Measurements from ENCODE around the gene CORIN.
A peak's percentile ranks its signal among the peaks of the same experiment; 100 is the strongest.
"Not testable (repeated sequence)": the region's sequence is repeated elsewhere in the genome, so short reads cannot be mapped to it uniquely, and the experiment has no call there.

CORIN gene

GRCh38 chr4:47566566-47566965 lies 271.3 kb downstream of the CORIN start:
- DNase-seq (ENCODE audit: insufficient read length, low spot score) (no peak), FAIRE-seq (no peak)
- TF ChIP-seq SPI1 (IDR thresholded peaks at IDR 0.05; ENCODE audit: low read depth, low read length), result no peak
- TF ChIP-seq POLR2A (IDR thresholded peaks at IDR 0.05; ENCODE audit: low read depth, low read length), result no peak
- TF ChIP-seq POLR2AphosphoS5 (IDR thresholded peaks at IDR 0.05; ENCODE audit: low read depth, low read length), result no peak
- TF ChIP-seq POU2F2 (IDR thresholded peaks at IDR 0.05; ENCODE audit: low read depth, low read length), result no peak
- TF ChIP-seq PAX5 (IDR thresholded peaks at IDR 0.05; ENCODE audit: insufficient read depth, low read length, severe bottlenecking), result no peak
- TF ChIP-seq TAF1 (IDR thresholded peaks at IDR 0.05; ENCODE audit: low read depth, low read length), result no peak

DNA sequence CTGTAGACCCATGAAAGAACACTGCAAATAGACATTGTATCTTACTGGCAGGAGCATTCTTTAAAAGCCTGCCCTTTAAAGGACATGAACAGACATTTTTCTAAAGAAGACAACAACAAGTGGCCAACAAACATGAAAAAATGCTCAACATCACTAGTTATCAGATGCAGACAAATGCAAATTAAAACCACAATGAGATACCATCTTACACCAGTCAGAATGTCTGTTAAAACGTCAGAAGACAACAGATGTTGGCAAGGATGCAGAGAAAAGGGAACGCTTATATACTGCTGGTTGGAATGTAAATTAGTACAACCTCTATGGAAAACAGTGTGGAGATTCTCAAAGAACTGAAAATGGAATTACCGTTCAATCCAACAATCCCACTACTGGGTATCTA lies 275.6 kb downstream of the CORIN start:
- TF ChIP-seq SPI1 (IDR thresholded peaks at IDR 0.05; ENCODE audit: low read depth, low read length) (no peak), POLR2A (IDR thresholded peaks at IDR 0.05; ENCODE audit: low read depth, low read length) (no peak), PAX5 (IDR thresholded peaks at IDR 0.05; ENCODE audit: insufficient read depth, low read length, severe bottlenecking) (no peak), POLR2AphosphoS5 (IDR thresholded peaks at IDR 0.05; ENCODE audit: low read depth, low read length) (no peak), POU2F2 (IDR thresholded peaks at IDR 0.05; ENCODE audit: low read depth, low read length) (no peak), TAF1 (IDR thresholded peaks at IDR 0.05; ENCODE audit: low read depth, low read length) (no peak)
- FAIRE-seq (peak; percentile 59), DNase-seq (ENCODE audit: insufficient read length, low spot score) (no peak)

- no peak for TF ChIP-seq PAX5 (IDR thresholded peaks at IDR 0.05; ENCODE audit: insufficient read depth, low read length, severe bottlenecking)
- no peak for TF ChIP-seq POLR2AphosphoS5 (IDR thresholded peaks at IDR 0.05; ENCODE audit: low read depth, low read length)
- no peak for TF ChIP-seq SPI1 (IDR thresholded peaks at IDR 0.05; ENCODE audit: low read depth, low read length)
- TF ChIP-seq TAF1 (IDR thresholded peaks at IDR 0.05; ENCODE audit: low read depth, low read length), result no peak
- TF ChIP-seq POLR2A (IDR thresholded peaks at IDR 0.05; ENCODE audit: low read depth, low read length), result no peak
- no peak for TF ChIP-seq POU2F2 (IDR thresholded peaks at IDR 0.05; ENCODE audit: low read depth, low read length)
- no peak for DNase-seq (ENCODE audit: insufficient read length, low spot score)
- no peak for FAIRE-seq
Observed at GRCh38 chr4:47561331-47561730, 276.5 kb downstream of the CORIN start.

DNA sequence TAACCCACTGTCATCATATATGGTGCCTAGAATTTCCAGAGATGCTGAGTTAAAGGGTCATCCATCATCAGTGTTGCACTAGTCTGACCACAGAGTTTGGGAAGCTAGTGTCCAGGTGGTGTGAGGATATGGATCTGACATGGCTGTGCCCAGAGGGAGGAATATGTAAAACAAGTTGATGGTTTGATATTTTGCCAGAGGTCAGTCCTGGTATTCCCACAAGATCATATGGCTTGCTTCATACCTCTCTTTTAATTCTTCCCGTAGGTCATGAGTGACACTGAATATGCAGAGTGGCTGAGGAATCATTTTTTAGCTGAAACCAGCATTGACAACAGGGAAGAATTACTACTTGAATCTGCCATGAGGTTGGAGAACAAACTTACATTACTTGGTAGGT lies 277.2 kb downstream of the CORIN start:
- no peak for TF ChIP-seq POU2F2 (IDR thresholded peaks at IDR 0.05; ENCODE audit: low read depth, low read length)
- no peak for TF ChIP-seq TAF1 (IDR thresholded peaks at IDR 0.05; ENCODE audit: low read depth, low read length)
- no peak for TF ChIP-seq PAX5 (IDR thresholded peaks at IDR 0.05; ENCODE audit: insufficient read depth, low read length, severe bottlenecking)
- no peak for TF ChIP-seq POLR2AphosphoS5 (IDR thresholded peaks at IDR 0.05; ENCODE audit: low read depth, low read length)
- no peak for TF ChIP-seq SPI1 (IDR thresholded peaks at IDR 0.05; ENCODE audit: low read depth, low read length)
- TF ChIP-seq POLR2A (IDR thresholded peaks at IDR 0.05; ENCODE audit: low read depth, low read length), result no peak
- FAIRE-seq (no peak), DNase-seq (ENCODE audit: insufficient read length, low spot score) (no peak)

DNA sequence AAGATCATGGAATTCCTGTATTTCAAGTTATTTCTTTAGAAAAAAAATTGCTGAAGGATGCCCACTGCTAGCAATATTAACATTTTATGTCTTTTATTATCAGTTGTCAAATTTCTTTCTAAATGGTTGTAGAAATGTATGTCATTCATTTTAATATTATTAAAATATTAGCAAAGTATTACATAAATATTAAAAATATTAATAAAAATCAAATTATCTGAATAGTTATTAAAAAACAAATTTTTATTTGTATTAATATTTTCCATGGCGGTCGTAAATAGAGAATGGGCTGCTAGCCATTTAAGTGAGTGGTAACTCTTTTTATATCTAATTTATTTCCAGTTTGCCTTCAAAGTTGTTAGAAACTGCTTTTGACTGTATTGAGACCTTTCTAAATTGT lies 280.6 kb downstream of the CORIN start:
- DNase-seq (ENCODE audit: insufficient read length, low spot score) (no peak), FAIRE-seq (no peak)
- TF ChIP-seq POLR2A (IDR thresholded peaks at IDR 0.05; ENCODE audit: low read depth, low read length), result no peak
- TF ChIP-seq POLR2AphosphoS5 (IDR thresholded peaks at IDR 0.05; ENCODE audit: low read depth, low read length), result no peak
- TF ChIP-seq PAX5 (IDR thresholded peaks at IDR 0.05; ENCODE audit: insufficient read depth, low read length, severe bottlenecking), result no peak
- TF ChIP-seq SPI1 (IDR thresholded peaks at IDR 0.05; ENCODE audit: low read depth, low read length), result no peak
- no peak for TF ChIP-seq TAF1 (IDR thresholded peaks at IDR 0.05; ENCODE audit: low read depth, low read length)
- no peak for TF ChIP-seq POU2F2 (IDR thresholded peaks at IDR 0.05; ENCODE audit: low read depth, low read length)

DNA sequence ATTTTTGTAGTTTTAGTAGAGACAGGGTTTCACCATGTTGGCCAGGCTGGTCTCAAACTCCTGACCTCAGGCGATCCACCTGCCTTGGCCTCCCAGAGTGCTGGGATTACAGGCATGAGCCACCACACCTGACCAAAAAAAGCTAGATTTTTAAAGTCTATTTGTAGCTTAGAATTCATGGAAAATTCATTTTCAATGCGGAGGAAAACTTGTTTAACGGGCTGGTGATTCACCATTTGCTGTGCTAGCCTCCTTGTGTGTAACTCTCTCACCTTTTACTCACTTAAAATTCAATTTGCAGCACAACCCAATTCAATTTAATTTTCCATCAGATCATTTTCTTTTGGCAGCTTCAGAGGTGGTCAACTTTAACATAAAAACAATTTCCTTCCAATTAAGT lies 281.9 kb downstream of the CORIN start:
- DNase-seq (ENCODE audit: insufficient read length, low spot score); FAIRE-seq: not testable (repeated sequence)

- FAIRE-seq, result no peak
- DNase-seq (ENCODE audit: insufficient read length, low spot score), result no peak
- TF ChIP-seq SPI1 (IDR thresholded peaks at IDR 0.05; ENCODE audit: low read depth, low read length) (no peak), POLR2AphosphoS5 (IDR thresholded peaks at IDR 0.05; ENCODE audit: low read depth, low read length) (no peak)
Observed at GRCh38 chr4:47553329-47554125, 284.3 kb downstream of the CORIN start.

GRCh38 chr4:47551682-47552081 lies 286.2 kb downstream of the CORIN start:
- DNase-seq (ENCODE audit: insufficient read length, low spot score) (no peak), FAIRE-seq (no peak)
- no peak for TF ChIP-seq POLR2AphosphoS5 (IDR thresholded peaks at IDR 0.05; ENCODE audit: low read depth, low read length)
- TF ChIP-seq POLR2A (IDR thresholded peaks at IDR 0.05; ENCODE audit: low read depth, low read length), result no peak
- no peak for TF ChIP-seq TAF1 (IDR thresholded peaks at IDR 0.05; ENCODE audit: low read depth, low read length)
- no peak for TF ChIP-seq SPI1 (IDR thresholded peaks at IDR 0.05; ENCODE audit: low read depth, low read length)
- TF ChIP-seq POU2F2 (IDR thresholded peaks at IDR 0.05; ENCODE audit: low read depth, low read length), result no peak
- no peak for TF ChIP-seq PAX5 (IDR thresholded peaks at IDR 0.05; ENCODE audit: insufficient read depth, low read length, severe bottlenecking)

- TF ChIP-seq POLR2A (IDR thresholded peaks at IDR 0.05; ENCODE audit: low read depth, low read length) (no peak), TAF1 (IDR thresholded peaks at IDR 0.05; ENCODE audit: low read depth, low read length) (no peak), POU2F2 (IDR thresholded peaks at IDR 0.05; ENCODE audit: low read depth, low read length) (no peak), PAX5 (IDR thresholded peaks at IDR 0.05; ENCODE audit: insufficient read depth, low read length, severe bottlenecking) (no peak), POLR2AphosphoS5 (IDR thresholded peaks at IDR 0.05; ENCODE audit: low read depth, low read length) (no peak), SPI1 (IDR thresholded peaks at IDR 0.05; ENCODE audit: low read depth, low read length) (no peak)
- FAIRE-seq, result no peak
- DNase-seq (ENCODE audit: insufficient read length, low spot score), result no peak
Observed at GRCh38 chr4:47550899-47551548, 286.8 kb downstream of the CORIN start.

- not testable (repeated sequence) for DNase-seq (ENCODE audit: insufficient read length, low spot score); FAIRE-seq
Observed at GRCh38 chr4:47550357-47550756, 287.5 kb downstream of the CORIN start.

All from GM12891 (cell line).